ENCODE data around the gene PPP4R1.
A peak's percentile ranks its signal among the peaks of the same experiment; 100 is the strongest.
"Not testable (repeated sequence)": the region's sequence is repeated elsewhere in the genome, so short reads cannot be mapped to it uniquely, and the experiment has no call there.

Gene PPP4R1, protein sequence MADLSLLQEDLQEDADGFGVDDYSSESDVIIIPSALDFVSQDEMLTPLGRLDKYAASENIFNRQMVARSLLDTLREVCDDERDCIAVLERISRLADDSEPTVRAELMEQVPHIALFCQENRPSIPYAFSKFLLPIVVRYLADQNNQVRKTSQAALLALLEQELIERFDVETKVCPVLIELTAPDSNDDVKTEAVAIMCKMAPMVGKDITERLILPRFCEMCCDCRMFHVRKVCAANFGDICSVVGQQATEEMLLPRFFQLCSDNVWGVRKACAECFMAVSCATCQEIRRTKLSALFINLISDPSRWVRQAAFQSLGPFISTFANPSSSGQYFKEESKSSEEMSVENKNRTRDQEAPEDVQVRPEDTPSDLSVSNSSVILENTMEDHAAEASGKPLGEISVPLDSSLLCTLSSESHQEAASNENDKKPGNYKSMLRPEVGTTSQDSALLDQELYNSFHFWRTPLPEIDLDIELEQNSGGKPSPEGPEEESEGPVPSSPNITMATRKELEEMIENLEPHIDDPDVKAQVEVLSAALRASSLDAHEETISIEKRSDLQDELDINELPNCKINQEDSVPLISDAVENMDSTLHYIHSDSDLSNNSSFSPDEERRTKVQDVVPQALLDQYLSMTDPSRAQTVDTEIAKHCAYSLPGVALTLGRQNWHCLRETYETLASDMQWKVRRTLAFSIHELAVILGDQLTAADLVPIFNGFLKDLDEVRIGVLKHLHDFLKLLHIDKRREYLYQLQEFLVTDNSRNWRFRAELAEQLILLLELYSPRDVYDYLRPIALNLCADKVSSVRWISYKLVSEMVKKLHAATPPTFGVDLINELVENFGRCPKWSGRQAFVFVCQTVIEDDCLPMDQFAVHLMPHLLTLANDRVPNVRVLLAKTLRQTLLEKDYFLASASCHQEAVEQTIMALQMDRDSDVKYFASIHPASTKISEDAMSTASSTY

DNA sequence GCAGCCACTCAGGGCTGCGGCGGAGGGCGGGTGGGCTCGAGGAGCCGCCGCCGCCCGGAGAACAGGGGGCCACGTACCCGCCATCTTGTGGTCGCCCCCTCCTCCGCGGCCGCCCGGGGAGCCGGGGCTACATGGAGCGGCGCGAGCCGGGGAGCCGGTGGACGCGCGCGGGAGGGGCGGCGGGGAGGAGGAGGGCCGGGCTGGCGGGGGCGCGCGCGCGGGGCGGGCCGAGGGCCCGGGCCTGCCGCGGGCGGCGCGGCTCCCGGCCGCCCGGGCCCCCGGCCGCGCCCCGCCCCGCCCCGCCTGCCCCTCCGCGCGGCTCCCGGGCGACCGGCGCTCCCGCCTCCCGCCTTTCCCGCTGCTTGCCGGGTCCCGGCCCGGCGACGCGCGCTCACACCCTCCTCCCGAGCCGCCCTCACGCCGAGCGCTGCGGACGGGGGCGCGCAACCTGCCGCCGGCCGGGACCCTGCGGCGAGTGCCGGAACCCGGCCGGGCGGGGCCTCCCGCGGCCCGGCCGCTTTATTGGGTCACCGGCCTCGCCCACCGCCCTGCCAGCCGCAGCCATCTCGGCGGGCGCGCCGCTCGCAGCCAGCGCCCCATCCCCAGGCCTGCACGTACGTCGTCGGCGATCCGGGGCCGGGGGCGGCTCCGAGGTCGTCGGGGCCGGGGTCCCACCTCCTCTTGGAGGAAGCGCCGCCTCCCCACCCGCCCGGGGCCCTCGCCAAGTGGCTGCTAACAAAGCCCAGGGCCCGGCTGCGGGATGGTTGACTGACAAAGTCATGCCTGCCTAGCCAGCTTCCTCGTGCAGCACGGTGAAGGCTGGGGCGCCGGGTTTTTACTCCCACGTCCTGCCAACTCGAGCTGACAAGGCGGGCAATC, at the start of gene PPP4R1:
TSS of gene PPP4R1 (minus strand) at position 159 of the 879 bp plus-strand sequence. CDS start at position 84, 75 bp downstream.
- no peak for DNase-seq (ENCODE audit: low read depth)

DNA sequence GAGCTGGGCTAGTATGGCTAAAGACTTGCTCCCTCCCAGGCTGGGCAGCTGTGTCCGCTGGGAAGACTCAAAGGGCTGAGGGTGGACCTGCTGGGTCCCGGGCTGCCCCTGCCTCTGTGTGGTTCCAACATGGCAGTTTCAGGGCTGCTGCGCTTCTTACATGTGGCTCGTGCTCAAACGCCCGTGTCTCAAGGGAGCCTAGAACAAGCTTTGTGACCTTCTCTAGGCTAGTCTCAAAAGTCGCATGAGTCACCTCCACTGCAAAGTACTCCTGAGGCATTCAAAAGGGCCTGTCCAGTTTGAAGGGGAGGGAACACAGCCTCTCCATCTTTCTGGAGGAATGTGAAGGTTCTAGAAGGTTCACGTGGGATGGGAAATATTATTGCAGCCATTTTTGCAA, 49.0 kb upstream of the PPP4R1 start:
- DNase-seq (ENCODE audit: low read depth): no peak

DNA sequence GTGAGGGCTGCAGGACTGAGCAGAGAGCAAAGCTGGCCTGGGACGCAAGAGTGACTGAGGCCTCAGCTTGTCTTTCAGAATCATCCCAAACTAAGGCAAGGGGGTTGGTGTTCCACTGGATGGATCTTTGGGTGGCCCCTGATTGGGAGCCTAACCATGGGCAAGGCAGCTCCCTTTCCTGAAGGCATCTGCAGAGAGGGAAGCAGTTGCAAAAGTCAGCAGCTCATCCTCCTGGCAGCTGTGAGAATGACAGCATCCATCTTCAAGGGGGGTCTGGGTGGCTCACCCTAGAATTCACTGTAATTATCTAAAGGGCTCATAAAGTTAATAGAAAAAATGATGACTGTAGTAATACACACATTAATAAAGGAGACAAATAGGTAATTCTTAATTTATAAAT, 47.2 kb upstream of the PPP4R1 start:
- no peak for DNase-seq (ENCODE audit: low read depth)

DNA sequence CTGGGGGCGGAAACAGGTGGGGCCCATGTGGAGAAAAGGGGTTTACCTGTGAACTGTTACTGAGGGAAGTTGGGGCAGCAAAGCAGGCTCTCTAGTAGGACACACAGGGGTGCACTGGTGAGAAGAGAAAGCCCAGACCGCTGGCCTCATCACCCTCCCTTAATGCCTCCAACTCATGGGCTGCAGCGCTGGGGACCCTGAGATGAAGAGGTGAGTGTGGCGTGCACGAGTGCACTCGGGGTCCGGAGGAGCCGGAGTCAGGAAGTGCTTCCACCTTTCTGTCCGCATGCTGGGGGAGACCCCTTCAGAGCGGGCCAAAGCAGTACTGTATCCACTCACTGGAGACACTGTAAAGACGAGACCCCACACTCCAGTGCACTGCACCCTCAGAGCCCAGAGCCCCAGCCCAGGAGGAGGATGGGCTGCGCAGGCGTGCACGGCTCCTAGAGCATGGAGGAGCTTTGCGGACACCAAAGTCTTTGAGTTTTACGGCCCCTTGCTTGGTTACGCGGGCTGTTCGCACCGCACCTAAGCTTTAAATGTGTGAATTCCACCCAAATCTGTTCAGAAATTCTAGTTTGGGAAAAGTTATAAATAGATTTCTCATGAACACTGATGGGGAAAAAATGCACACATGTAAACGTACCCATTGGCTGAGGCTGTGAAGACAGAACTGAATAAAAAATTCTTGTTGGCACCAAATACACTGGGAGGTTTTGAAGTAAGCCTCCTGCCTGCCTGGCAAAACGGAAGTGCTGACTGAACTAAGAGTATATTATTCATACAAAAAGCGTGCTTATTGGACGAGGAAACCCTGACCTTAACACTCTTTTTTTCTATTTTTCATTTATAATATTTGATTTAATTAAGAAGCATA, 45.4 kb upstream of the PPP4R1 start:
- DNase-seq (ENCODE audit: low read depth): no peak

DNA sequence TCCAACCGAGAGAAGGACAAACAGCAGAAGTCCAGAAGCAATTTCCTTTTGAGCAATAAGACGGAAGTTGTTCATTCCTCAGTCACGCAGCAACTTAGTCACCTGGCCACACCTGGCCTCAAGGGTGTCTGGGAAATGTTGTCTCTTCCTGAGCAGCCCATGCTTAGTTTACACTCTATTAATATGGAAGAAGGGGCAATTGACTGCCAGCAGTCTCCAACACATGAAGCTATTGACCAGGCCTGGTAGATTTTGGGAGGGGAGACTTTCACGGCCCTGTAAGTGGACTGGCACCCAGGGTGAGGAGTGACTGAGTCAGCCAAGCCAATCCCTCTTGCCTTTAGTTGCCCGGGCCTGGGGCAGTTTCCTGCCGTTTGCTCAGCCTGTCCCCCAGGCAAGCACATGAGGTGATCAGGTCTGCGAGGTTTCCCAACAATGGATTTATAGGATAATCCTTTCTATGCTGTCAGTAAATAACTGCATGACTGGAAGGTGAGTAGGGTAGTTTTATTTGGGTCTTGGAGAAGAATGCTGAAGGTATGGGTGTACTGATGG, 43.8 kb upstream of the PPP4R1 start:
- DNase-seq (ENCODE audit: low read depth): no peak

DNA sequence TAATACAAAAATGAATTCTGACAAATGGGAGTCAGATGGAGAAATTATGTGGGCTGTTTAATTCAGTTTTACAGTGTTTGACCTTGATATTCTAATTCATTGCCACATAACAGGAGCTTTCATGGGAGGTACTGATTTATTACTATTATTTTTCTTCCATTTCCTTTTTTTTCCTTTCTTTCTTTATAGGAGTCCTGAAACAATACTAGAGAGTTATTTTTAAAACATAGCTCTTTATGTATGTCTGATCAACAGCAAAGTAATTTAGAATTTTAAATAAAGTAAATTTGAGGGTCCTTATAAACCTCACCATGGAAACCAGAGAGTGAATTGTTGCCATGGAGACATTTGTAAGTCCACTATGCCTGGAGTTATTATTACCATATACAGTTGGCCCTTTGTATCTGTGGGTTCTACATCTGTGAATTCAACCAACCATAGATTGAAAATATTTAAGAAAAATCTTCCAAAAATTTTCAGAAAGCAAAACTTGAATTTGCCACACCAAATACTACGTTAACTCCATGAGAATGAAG, 40.9 kb upstream of the PPP4R1 start:
- no peak for DNase-seq (ENCODE audit: low read depth)

DNA sequence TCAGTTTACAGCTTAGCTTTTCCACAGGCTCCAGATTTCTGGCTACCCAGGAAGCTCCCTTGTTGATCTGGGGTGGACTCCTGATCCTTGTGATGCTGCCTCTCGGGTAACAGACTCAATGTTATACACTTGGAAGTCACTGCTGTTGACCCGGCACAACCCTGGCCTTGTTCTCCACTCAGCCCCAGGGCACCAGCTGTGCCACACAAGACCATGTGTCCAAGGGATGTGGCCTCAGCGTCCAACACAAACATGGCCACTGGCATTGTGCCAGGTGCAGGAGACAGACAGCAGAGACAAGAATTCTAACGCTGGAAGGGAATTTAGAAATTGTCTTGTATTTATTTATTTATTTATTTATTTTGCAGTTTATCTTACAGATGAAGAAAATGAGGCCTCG, 39.0 kb upstream of the PPP4R1 start:
- no peak for DNase-seq (ENCODE audit: low read depth)

DNA sequence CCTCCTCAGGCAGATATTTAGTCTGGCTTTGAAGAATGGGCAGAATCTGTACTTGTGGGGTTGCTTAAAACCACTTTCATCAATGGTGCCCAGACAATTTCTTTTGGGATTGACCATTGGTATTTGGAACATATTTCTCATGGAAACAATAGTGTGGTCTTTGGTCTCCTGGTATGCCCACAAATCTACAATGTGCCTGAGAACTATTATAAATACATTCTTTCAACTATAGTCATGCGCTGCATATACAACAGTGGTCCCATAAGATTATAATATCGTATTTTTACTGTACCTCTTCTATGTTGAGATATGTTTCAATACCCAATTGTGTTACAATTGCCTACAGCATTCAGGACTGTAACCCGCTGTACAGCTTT, 34.8 kb upstream of the PPP4R1 start:
- DNase-seq (ENCODE audit: low read depth): no peak

DNA sequence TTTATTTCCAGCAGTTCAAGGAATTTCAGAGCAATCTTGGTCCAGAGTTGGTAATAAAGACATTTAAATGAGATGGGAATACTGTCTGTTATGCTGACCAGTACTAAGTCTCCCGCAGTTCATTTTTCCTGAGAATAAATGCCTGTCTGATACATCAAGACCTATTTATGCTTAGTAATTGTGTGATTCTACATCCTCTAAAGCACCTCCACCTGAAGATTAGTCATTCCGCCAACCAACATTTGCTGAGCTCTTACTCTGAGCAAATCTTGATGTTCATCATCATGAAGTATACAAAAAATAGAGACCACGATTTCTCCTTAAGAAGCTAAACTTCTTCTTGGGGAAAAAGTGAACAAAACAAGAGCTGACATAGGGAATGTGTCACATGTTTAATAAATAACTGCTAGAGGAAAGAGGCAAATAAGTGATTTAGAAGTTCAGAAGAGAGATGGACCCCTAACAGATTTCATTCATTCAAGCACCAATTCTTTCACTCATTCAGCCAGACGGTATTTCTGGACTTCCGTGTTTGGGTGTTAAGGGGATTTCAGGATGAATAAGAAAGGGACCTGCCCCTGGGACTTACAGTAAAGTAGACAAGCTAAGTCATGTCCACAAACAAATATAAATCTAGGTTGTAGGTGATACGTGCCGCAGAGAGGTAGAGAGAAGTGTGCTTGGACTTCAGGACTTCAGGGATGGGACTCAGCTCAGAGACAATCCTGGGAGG, 34.2 kb upstream of the PPP4R1 start:
- DNase-seq (ENCODE audit: low read depth): no peak

DNA sequence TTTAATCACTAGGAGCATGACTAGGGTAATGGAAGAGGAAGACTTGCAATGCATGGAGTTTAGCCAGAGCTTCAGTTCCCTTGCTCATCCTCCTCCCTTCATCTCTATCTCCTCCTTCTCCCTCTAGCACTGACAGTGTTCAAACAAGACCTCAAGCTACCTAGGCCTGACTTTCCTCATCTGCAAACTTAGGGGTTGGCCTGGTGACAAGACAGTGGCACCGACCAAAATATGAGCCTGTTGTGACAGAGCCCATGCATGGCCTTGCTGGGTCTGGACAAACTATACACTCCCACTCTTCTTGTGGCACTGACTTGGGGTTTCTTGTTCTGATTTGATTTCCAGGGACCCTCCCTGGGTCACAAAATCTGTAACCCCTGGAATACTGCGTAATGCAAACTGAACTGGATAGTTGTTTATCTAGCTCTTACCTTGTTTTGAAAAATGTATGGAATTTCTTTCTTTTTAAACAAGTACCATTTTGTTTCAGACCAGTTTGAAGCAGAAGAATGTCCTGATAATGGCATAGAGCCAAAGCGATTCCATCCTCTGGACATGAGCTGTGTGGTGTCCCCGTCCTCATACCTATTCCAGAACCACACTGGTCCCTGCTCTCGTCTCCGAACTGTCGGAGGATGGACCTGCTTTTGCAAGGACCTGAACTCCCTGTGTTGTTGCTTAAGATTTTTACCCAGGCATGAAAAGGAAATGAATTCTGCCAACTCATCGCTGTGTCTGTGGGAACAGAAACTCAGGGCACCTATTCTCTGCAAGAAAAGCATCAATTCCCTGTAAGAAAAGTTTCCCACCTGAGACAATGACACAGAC, 33.4 kb upstream of the PPP4R1 start:
- no peak for DNase-seq (ENCODE audit: low read depth)

DNA sequence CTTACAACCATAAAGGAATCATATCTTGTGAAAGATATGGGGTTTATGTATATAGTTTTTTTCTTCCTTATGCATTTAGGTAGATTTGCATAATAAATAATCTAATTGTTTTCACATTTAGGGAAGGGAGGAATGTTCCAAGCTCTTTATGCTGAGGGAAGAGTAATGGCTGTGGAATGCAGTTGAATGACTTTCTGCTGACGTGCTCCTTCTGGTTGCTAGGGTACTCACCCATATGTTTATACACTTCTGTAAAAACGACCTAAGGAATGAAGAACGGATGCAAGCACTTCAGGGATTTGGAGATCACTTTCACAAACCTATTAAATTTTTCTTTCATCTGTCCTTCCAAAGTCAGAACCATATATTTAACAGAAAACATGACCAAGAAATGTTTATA, 29.2 kb upstream of the PPP4R1 start:
- DNase-seq (ENCODE audit: low read depth): peak; percentile 87

DNA sequence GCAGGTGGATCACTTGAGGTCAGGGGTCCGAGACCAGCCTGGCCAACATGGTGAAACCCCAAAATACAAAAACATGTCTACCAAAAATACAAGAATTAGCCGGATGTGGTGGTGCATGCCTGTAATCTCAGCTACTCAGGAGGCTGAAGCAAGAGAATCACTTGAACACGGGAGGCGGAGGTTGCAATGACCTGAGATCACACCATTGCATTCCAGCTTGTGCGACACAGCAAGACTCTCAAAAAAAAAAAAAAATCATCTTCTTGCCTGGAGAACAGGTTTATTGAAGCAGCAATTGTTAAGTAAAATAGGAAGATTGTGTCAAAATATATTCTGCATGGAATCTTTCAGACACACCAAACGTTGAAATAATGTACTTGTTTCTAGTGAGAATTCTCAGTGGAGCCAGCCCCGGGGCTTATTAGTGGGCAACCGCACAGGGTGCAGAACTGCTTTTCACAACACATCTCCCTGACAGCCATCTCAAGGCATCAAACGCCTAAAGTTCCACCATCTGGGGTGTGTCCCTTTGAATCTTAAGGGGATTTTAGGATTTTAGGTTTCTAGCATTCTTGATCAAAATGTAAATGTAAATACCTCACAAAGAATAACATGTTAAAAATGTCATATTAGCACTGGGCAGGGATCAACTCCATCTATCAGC, 28.6 kb upstream of the PPP4R1 start:
- DNase-seq (ENCODE audit: low read depth): no peak

DNA sequence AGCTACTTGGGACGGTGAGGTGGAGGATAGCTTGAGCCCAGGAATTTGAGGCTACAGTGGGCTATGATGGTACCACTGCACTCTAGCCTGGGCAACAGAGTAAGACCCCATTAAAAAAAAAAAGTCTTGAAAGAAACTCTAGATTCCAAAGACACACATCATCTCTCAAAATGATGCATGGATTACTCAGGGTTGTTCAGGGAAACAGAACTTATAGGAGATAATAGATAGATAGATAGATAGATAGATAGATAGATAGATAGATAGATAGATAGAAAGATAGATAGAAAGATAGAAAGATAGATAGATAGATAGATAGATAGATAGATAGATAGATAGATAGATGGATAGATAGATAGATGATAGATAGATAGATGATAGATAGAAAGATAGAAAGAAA, 26.7 kb upstream of the PPP4R1 start:
- DNase-seq (ENCODE audit: low read depth): not testable (repeated sequence)

DNA sequence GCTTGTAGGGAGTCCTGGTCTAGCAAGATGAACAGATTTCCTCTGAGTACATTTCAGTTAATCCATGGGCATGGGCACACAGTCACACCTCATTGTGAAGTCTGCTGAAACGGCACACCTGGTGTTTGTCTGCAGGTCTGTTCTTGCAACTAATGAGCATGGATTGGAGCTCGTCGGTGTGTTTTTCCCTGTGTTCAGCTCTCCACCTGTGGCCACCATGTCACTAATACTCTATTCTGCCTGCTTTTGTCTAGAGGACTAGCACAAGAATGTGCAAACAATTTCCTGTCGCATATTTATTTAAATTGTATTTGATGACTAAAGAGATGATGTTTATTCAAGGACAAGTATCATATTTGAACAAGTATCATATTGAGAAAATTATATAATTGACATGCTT, 24.5 kb upstream of the PPP4R1 start:
- DNase-seq (ENCODE audit: low read depth): no peak

DNA sequence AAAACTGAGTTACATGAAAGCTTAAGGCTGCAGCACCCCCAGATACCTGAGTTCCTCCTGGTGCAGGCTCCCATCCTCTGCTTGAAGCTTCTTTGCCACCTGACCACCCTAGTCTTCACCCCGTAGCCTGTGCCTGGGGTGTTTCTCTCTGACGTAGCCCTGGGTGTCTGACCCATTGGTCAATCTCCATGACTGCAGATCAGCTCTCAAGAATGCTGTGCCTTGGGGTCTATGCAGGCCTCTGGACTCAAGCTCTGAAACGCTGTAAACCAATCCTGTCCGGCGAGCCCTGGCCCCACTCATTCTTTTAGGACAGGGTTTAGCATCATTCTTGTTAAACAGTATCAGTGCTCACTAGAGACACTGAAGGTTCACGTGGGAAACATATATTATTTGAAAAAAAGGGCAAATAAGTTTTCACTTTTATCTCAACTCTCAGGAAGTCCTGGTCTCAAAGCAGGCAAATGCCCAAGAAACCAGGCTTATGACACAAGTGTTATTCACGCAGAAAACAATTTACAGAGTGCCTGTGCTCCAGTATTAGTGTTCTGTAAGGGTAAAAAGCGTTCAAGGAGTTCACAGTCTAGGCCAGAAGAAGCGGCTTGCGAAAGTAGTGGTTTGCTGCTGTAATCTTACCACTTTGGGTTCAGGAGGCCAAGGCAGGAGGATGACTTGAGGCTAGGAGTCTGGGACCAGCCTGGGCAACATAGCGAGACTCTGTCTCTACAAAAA, 22.8 kb upstream of the PPP4R1 start:
- no peak for DNase-seq (ENCODE audit: low read depth)

DNA sequence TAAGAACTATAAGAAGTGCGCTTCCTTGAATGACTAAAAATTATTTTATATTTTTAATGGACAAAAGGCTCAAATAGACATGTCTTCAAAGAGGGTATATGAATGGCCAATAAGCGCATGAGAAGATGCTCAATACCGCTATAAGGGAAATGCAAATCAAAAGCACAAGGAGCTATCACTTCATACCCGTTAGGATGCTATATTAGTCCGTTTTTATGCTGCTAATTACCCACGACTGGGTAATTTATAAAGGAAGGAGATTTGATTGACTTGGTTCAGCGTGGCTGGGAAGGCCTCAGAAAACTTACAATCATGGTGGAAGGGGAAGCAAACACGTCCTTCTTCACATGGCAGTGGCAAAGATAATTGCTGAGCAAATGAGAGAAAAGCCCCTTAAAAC, 20.5 kb upstream of the PPP4R1 start:
- DNase-seq (ENCODE audit: low read depth): no peak

DNA sequence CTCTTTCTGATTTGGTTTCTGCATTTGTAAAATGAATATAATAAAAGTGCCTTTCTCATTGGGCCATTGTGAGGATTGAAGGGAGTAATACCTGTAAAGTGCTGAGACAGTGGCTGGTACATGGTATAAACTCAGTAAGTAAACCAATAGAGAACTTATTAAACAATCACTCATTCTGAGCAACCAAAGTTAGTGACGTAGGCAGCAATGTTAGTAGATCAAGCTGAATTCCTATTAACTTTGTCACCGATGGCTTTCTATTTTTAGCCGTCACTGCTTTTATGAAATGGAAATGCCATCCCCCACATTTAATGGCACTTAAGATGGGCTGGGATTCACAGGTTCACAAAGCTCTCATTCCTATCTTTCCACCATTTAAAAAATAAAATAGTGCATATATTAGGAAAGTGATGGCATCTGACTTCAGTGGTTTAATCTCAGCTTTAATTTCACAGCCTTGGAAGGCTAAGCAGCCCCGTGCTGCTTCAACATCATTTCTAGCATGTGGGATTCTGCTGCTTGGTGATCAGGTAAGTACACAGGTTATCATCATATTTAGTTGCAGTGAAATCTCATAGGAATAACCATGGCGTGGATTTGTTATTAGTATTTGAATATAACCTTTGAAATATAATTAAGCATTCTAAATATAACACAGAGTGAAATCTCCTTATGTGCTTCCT, 17.6 kb upstream of the PPP4R1 start:
- DNase-seq (ENCODE audit: low read depth): peak; percentile 73

Data from HS-5 (cell line).